CD14-positive monocyte (primary cell): ENCODE results near the gene DPH5. TPM values are rescaled to one million over a fixed set of nuclear protein-coding genes. Genes with fewer than 3 reads are reported as not detected.
A peak's percentile ranks its signal among the peaks of the same experiment; 100 is the strongest.

Experiments
- DNase-seq, 3 donors: peaks; one replicate each; pipeline ENCODE4 v3.0.0-alpha.2; 2011 to 2022
- H2AFZ ChIP-seq: 2 replicates; pipeline ENCODE4 v1.6.0; 2012; ENCODE audit warnings: mild to moderate bottlenecking, low read depth, low read length, inconsistent platforms; ENCODE audit not compliant: insufficient read depth, poor library complexity, severe bottlenecking
- H3K27ac ChIP-seq, 2 donors: 1 replicate in 1 of 2; 2 replicates in 1 of 2; pipeline ENCODE4 v1.5.1; 2012 to 2013; ENCODE audit warnings: low read length in 2 of 2, control low read depth in 1 of 2, inconsistent platforms in 1 of 2, low read depth in 1 of 2, mild to moderate bottlenecking in 1 of 2
- H3K27me3 ChIP-seq, 2 donors: one replicate each; pipeline versions ENCODE4 v1.6.0 to v1.6.1; 2011 to 2013; ENCODE audit warnings: low read length in 2 of 2; ENCODE audit not compliant: control insufficient read depth in 2 of 2, insufficient read depth in 2 of 2
- H3K36me3 ChIP-seq, 2 donors: replicated peaks in 1 of 2; 1 replicate in 1 of 2; 2 replicates in 1 of 2; pipeline versions ENCODE4 v1.5.1 to v1.6.1; 2012 to 2013; ENCODE audit warnings: low read length in 2 of 2, control low read depth in 1 of 2, inconsistent platforms in 1 of 2, mild to moderate bottlenecking in 1 of 2; ENCODE audit not compliant: insufficient read depth in 2 of 2, control insufficient read depth in 1 of 2
- H3K4me1 ChIP-seq, 2 donors: 1 replicate in 1 of 2; 2 replicates in 1 of 2; pipeline versions ENCODE4 v1.5.1 to v1.6.1; 2012 to 2013; ENCODE audit warnings: low read length in 2 of 2, control low read depth in 1 of 2, inconsistent platforms in 1 of 2, mild to moderate bottlenecking in 1 of 2, moderate library complexity in 1 of 2; ENCODE audit not compliant: insufficient read depth in 2 of 2, control insufficient read depth in 1 of 2
- H3K4me2 ChIP-seq: replicated peaks from 2 replicates; pipeline ENCODE3; 2012; ENCODE audit warnings: low read length, moderate library complexity, mild to moderate bottlenecking; ENCODE audit not compliant: poor library complexity, severe bottlenecking; ENCODE audit errors: extremely low read depth
- H3K4me3 ChIP-seq, 3 experiments: fragments of 200-600 bp in 1 of 3; sonication (generic) in 1 of 3; replicated peaks in 1 of 3; 1 replicate in 2 of 3; 2 replicates in 1 of 3; pipeline ENCODE4 v1.5.1; 2011 to 2013; ENCODE audit warnings: low read length in 3 of 3, mild to moderate bottlenecking in 3 of 3, control low read depth in 2 of 3, low read depth in 2 of 3, inconsistent platforms in 1 of 3, moderate library complexity in 1 of 3
- H3K79me2 ChIP-seq: 2 replicates; pipeline ENCODE4 v1.6.0; 2012; ENCODE audit warnings: mild to moderate bottlenecking, control low read depth, inconsistent platforms, low read length, moderate library complexity; ENCODE audit not compliant: insufficient read depth
- H3K9ac ChIP-seq: 2 replicates; pipeline ENCODE4 v1.6.0; 2017; ENCODE audit warnings: low read length, mild to moderate bottlenecking; ENCODE audit not compliant: insufficient read depth, poor library complexity, severe bottlenecking
- H3K9me3 ChIP-seq, 2 donors: replicated peaks in 1 of 2; 1 replicate in 1 of 2; 2 replicates in 1 of 2; pipeline versions ENCODE4 v1.5.1 to v1.6.1; 2012 to 2013; ENCODE audit warnings: low read length in 2 of 2, control low read depth in 1 of 2; ENCODE audit not compliant: control insufficient read depth in 1 of 2, insufficient read depth in 1 of 2
- H4K20me1 ChIP-seq: 2 replicates; pipeline ENCODE4 v1.6.0; 2012; ENCODE audit warnings: mild to moderate bottlenecking, low read length, control low read depth, moderate library complexity; ENCODE audit not compliant: insufficient read depth
- H3K27ac Mint-ChIP-seq, 7 donors: one replicate each; pipeline ENCODE4 v1.8.0; 2020; ENCODE audit warnings: mild to moderate bottlenecking in 7 of 7, mixed read lengths in 7 of 7, moderate library complexity in 6 of 7, inconsistent platforms in 2 of 7
- H3K27me3 Mint-ChIP-seq, 3 donors: one replicate each; pipeline ENCODE4 v1.8.0; 2021 to 2022; ENCODE audit warnings: low read depth in 3 of 3, mild to moderate bottlenecking in 3 of 3, mixed read lengths in 3 of 3, moderate library complexity in 3 of 3, inconsistent platforms in 1 of 3
- H3K36me3 Mint-ChIP-seq, 2 donors: one replicate each; pipeline ENCODE4 v1.8.0; 2020; ENCODE audit warnings: mixed read lengths in 2 of 2, inconsistent platforms in 1 of 2, mild to moderate bottlenecking in 1 of 2
- H3K4me1 Mint-ChIP-seq: one replicate; pipeline ENCODE4 v1.8.0; 2020; ENCODE audit warnings: mild to moderate bottlenecking, mixed read lengths
- H3K4me3 Mint-ChIP-seq, 2 donors: one replicate each; pipeline ENCODE4 v1.8.0; 2020; ENCODE audit warnings: mild to moderate bottlenecking in 2 of 2, mixed read lengths in 2 of 2, moderate library complexity in 1 of 2
- H3K9me3 Mint-ChIP-seq, 7 donors: one replicate each; pipeline ENCODE4 v1.8.0; 2020 to 2022; ENCODE audit warnings: mixed read lengths in 7 of 7, mild to moderate bottlenecking in 6 of 7, moderate library complexity in 6 of 7, inconsistent platforms in 2 of 7
- WGBS: methylation state at CpG from one replicate; pipeline ENCODE4 v1.1.5; 2013; ENCODE audit warnings: missing lambda C conversion rate; ENCODE audit not compliant: insufficient coverage; 5-methylcytosine and 5-hydroxymethylcytosine counted together
- intact Hi-C, 2 donors: fragments of 100-400 bp; cut with micrococcal nuclease; formaldehyde crosslinking; loops; one replicate each; pipeline versions ENCODE4 v1.15.0 to v1.15.1; 2023
- polyA plus RNA-seq, 3 donors: library from polyadenylated mRNA; depleted of rRNA in 1 of 3; unstranded in 2 of 3; stranded (reverse) in 1 of 3; fragments of 300-500 nt in 2 of 3; fragments of >200 nt in 1 of 3; fragmentation: Illumina TruSeq in 2 of 3; gene quantifications; 1 replicate in 2 of 3; 2 replicates in 1 of 3; pipeline ENCODE4 v1.2.3, GENCODE V29; 2012 to 2021
- TF ChIP-seq, protein P1 (sequence below): fragments of 200-600 bp; IDR thresholded peaks from one replicate; pipeline ENCODE4 v1.8.0; 2022; ENCODE audit warnings: antibody characterized with exemption, mild to moderate bottlenecking

The DPH5 gene
- polyA plus RNA-seq, 3 donors = 10.3 to 14.3 (median 12.0) TPM

DNA sequence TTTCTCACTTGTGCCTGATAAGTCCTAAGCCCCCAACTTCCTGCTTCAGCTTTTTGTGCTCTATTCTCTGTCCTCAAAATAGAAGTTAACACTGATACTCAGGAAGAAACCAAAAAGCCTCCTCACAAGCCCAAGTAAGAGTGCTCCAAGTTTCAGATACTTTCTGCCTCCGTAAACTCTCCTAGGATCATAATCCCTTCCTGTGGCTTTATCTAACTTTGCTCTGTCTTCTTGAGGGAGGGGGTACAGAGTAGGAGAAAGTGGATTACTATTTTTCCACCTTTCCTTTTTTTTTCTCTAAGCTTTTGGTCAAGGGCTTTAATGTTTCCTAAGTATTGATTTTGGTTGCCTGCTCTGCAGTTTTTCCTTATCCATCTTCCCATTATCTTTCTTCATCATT lies 54.6 kb downstream of the DPH5 start:
- intact Hi-C loops = no loop called here
- H3K36me3 ChIP-seq = peaks cover 42 to 82% of the 10 kb centered on the region in 2 donors
- no peak overlapping the region for H3K27ac ChIP-seq
- H4K20me1 ChIP-seq = no peaks in the 10 kb centered on the region
- peaks cover 45 to 52% of the 10 kb centered on the region in 2 donors for H3K36me3 Mint-ChIP-seq
- no peak overlapping the region for H3K9ac ChIP-seq
- no peak overlapping the region for H3K4me2 ChIP-seq
- H3K4me3 Mint-ChIP-seq = no peak overlapping the region
- H3K9me3 ChIP-seq = no peaks in the 10 kb centered on the region
- H3K27me3 Mint-ChIP-seq = no peaks in the 10 kb centered on the region
- no peak overlapping the region for H3K4me3 ChIP-seq
- H3K9me3 Mint-ChIP-seq = no peaks in the 10 kb centered on the region
- DNase-seq = no peak
- H3K27ac Mint-ChIP-seq = peak overlapping the region in 3 of 7 donors; percentile 45 to 68 (median 51)
- TF ChIP-seq, protein P1, sequence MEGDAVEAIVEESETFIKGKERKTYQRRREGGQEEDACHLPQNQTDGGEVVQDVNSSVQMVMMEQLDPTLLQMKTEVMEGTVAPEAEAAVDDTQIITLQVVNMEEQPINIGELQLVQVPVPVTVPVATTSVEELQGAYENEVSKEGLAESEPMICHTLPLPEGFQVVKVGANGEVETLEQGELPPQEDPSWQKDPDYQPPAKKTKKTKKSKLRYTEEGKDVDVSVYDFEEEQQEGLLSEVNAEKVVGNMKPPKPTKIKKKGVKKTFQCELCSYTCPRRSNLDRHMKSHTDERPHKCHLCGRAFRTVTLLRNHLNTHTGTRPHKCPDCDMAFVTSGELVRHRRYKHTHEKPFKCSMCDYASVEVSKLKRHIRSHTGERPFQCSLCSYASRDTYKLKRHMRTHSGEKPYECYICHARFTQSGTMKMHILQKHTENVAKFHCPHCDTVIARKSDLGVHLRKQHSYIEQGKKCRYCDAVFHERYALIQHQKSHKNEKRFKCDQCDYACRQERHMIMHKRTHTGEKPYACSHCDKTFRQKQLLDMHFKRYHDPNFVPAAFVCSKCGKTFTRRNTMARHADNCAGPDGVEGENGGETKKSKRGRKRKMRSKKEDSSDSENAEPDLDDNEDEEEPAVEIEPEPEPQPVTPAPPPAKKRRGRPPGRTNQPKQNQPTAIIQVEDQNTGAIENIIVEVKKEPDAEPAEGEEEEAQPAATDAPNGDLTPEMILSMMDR = no peak
- no CpG with 5 or more reads among the region's 1 CpG for WGBS
- no peaks in the 10 kb centered on the region for H3K4me1 ChIP-seq
- H3K79me2 ChIP-seq = no peaks in the 10 kb centered on the region
- no peaks in the 10 kb centered on the region for H3K27me3 ChIP-seq
- H2AFZ ChIP-seq = no peak overlapping the region
- H3K4me1 Mint-ChIP-seq = no peaks in the 10 kb centered on the region

DNA sequence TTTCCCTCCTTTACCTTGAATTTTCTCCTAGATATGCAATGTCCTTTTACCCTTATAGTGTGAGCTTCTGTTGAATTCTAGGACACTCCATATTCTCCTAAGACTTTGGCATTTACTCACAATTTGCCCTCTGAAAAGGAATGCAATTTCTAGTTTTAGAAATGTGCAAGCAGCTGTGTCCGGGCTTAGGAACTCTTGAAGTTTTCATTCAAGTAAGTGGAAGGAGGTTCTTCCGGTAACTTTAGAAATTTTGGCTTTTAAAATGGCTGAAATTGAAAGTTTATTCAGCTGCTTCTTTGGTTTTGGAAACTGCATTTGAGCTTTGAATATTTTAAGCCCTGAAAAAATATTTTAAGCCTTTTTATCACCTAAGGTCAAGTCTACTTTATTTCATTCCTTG lies 56.3 kb downstream of the DPH5 start:
- intact Hi-C loops = no loop called here
- 90% methylated on average over 1 of the region's 2 CpGs for WGBS
- no peak overlapping the region for H3K4me3 Mint-ChIP-seq
- peaks cover 50 to 53% of the 10 kb centered on the region in 2 donors for H3K36me3 Mint-ChIP-seq
- Histone ChIP-seq H3K4me3 (no peak overlapping the region), H3K79me2 (no peaks in the 10 kb centered on the region), H3K9me3 (no peaks in the 10 kb centered on the region), H4K20me1 (no peaks in the 10 kb centered on the region), H3K4me1 (no peaks in the 10 kb centered on the region), H2AFZ (no peak overlapping the region), H3K36me3 (peaks cover 47 to 83% of the 10 kb centered on the region in 2 donors), H3K9ac (no peak overlapping the region), H3K27ac (no peak overlapping the region), H3K4me2 (no peak overlapping the region), H3K27me3 (no peaks in the 10 kb centered on the region)
- H3K27ac Mint-ChIP-seq = no peak overlapping the region
- no peak for DNase-seq
- TF ChIP-seq, protein P1 = no peak
- H3K27me3 Mint-ChIP-seq = no peaks in the 10 kb centered on the region
- H3K9me3 Mint-ChIP-seq = no peaks in the 10 kb centered on the region
- H3K4me1 Mint-ChIP-seq = no peaks in the 10 kb centered on the region
